BE2C (cell line): ENCODE results near the gene ABCB9.
"Not testable (repeated sequence)": the region's sequence is repeated elsewhere in the genome, so short reads cannot be mapped to it uniquely, and the experiment has no call there.

Source experiments
- DNase-seq: peaks from one replicate; pipeline ENCODE4 v3.0.0-alpha.2; 2020
- H3K27me3 ChIP-seq: fragments of 250-450 bp; sonication (Bioruptor Pico); 2 replicates; pipeline ENCODE4 v1.5.1; 2020; ENCODE audit warnings: mild to moderate bottlenecking
- H3K36me3 ChIP-seq: fragments of 250-450 bp; sonication (Bioruptor Pico); 2 replicates; pipeline ENCODE4 v1.5.1; 2020; ENCODE audit warnings: mild to moderate bottlenecking
- H3K4me1 ChIP-seq: fragments of 250-450 bp; sonication (Bioruptor Pico); 2 replicates; pipeline ENCODE4 v1.5.1; 2020
- H3K4me3 ChIP-seq: 2 replicates; pipeline ENCODE4 v1.5.1; 2011; ENCODE audit warnings: low read depth, low read length
- H3K9me3 ChIP-seq: fragments of 250-450 bp; sonication (Bioruptor Pico); 2 replicates; pipeline ENCODE4 v1.5.1; 2020
- TF ChIP-seq, protein P1 (sequence below): IDR thresholded peaks from 2 replicates; pipeline ENCODE4 v1.5.1; 2012; ENCODE audit warnings: mild to moderate bottlenecking, low read depth, low read length

ABCB9 gene

DNA sequence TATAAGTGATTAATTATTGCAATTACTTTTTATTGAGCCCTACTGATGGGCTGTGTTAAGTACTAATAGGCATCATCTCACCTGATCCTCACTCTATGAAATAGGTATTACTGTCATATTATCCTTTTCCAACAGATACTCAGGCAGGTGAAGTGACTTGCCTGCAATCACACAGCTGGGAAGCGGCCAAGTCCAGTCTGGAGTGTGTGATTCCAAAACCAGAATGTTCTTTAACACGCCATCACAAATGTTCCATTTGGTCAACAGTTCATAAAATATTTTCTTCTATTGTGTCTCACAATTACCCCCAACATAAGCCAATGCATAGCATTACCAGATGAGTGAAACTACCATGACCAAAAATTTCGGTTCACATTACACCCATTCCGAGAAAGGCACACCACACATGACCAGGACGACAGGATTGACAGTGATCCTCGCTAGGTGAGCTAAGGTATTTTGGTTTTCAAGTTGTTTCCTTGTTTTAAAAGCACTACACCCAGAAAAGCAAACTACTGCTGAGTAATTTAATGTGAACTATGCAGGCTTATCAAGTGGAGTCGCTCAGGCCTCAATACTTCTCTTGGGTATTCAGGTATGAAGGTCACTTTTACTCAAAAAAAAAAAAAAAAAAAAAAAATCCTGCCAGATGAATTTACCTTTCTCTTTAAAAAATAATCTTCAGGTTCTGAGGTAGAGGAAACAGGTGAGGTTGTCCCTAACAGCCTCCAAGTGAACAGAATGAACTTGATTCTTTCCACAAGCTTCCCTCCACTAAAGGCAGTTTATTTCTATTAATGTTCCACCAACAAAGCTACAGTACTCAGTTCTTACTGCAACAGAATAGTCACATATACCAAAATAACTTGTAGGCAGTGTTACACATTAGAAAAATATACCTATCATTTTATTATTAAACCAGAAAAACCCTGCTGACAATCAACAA is 72.8 kb downstream of the ABCB9 start:
- DNase-seq, result no peak
- TF ChIP-seq, protein P1, sequence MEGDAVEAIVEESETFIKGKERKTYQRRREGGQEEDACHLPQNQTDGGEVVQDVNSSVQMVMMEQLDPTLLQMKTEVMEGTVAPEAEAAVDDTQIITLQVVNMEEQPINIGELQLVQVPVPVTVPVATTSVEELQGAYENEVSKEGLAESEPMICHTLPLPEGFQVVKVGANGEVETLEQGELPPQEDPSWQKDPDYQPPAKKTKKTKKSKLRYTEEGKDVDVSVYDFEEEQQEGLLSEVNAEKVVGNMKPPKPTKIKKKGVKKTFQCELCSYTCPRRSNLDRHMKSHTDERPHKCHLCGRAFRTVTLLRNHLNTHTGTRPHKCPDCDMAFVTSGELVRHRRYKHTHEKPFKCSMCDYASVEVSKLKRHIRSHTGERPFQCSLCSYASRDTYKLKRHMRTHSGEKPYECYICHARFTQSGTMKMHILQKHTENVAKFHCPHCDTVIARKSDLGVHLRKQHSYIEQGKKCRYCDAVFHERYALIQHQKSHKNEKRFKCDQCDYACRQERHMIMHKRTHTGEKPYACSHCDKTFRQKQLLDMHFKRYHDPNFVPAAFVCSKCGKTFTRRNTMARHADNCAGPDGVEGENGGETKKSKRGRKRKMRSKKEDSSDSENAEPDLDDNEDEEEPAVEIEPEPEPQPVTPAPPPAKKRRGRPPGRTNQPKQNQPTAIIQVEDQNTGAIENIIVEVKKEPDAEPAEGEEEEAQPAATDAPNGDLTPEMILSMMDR, result no peak
- H3K27me3 ChIP-seq, result 0 out of 2 replicates have a peak, but pooled peaks cover 4% of the 10 kb centered on the region

DNA sequence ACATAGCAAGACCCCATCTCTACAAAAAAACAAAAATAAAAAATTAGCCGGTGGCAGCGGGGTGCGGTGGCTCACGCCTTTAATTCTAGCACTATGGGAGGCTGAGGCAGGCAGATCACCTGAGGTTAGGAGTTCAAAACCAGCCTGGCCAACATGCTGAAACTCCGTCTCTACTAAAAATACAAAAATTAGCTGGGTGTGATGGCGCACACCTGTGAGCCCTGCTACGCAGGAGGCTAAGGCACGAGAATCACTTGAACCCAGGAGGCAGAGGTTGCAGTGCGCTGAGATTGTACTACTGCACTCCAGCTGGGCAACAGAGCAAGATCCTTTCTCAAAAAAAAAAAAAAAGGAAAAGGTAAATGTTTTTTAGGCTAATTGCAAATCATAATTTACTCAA is 73.5 kb downstream of the ABCB9 start:
- H3K9me3 ChIP-seq, H3K27me3 ChIP-seq, H3K4me3 ChIP-seq, DNase-seq, H3K36me3 ChIP-seq: not testable (repeated sequence)
- H3K4me1 ChIP-seq, result peaks cover 10% of the 10 kb centered on the region

More for the DNA sequence above, 72.8 kb downstream of the ABCB9 start:
- Histone ChIP-seq H3K9me3 (peaks cover 3% of the 10 kb centered on the region; the same call in 1 of the 2 replicates), H3K36me3 (no peaks in the 10 kb centered on the region), H3K4me3 (no peak overlapping the region), H3K4me1 (peaks cover 9% of the 10 kb centered on the region)

DNA sequence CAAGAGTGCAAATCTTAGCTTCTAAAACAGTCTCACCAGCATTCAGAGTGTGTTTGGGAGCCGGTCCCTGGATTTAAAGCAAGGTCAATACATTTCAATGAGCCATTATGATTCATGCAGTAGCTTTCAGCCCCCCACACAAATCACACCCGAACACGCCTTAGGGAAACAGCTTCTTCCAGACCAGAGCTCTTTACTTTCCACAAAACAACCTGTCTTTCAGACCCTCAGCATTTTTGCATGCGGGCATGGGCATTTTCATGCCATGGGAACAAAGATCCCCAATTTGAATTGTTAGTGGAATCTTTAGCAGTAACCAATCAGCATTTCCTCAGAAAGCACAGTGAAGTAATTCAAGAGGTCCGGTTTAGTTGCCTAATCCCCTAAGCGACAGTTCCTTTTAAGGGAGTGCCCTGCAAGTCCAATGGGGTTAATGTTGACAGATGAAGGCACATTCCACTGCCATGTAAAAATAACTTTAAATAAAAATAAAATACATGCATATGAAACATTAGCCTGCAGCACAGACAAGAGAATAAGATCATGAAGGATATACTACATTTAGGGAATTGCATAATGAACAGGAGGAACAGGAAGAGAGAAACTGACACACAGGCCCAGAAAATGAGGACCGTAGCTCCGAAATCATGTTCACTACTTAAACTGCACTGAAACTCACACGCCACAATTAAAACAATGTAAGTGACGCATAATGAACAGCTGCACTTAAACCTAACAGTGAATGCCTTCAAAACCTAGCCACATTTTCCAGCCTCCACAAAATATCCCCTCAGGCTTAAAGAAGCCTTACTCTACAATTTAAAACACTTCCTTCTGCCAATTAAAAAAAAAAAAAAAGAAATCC is 74.4 kb downstream of the ABCB9 start:
- DNase-seq, result no peak
- peaks cover 16% of the 10 kb centered on the region for H3K4me1 ChIP-seq

DNA sequence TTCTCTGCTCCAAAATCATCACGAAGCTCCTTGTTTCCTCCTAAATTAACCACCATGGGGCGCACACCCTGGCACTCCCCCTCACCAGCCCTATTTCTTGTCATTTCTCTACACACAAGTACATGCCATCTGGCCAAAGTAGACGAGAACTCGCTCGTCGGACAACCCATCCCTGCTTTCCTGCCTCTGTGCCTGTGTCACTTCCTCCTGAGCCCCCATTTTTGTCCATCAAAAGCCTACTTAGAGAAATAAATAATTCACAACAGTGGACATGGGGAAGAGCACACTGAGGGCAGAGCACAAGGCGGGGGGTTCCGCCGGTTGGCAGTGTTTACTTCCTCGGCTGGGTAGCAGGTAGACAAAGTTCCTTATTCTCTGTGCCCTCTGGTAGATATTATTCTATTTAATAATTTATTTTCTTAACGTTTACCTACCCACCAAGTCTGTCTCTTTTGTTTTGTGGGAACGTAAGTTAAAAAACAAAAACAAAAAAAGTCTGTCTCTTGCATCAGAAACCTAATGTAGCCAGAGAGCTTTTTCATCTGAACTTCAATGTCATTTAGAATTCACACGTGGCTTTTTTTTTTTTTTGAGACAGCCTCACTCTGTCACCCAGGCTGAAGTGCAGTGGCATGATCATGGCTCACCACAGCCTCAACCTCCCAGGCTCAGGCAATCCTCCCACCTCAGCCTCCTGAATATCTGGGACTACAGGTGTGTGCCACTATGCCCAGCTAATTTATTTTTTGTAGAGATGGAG is 76.3 kb downstream of the ABCB9 start:
- Histone ChIP-seq H3K4me3 (no peak overlapping the region), H3K9me3 (no peaks in the 10 kb centered on the region; the same call in 1 of the 2 replicates), H3K4me1 (peaks cover 16% of the 10 kb centered on the region), H3K27me3 (no peaks in the 10 kb centered on the region), H3K36me3 (no peaks in the 10 kb centered on the region)
- TF ChIP-seq, protein P1, result no peak
- no peak for DNase-seq

More for the DNA sequence above, 74.4 kb downstream of the ABCB9 start:
- H3K27me3 ChIP-seq, result 0 out of 2 replicates have a peak, but pooled peaks cover 4% of the 10 kb centered on the region
- no peaks in the 10 kb centered on the region for H3K36me3 ChIP-seq
- peaks cover 3% of the 10 kb centered on the region; the same call in 1 of the 2 replicates for H3K9me3 ChIP-seq
- TF ChIP-seq, protein P1, result no peak
- H3K4me3 ChIP-seq, result no peak overlapping the region

DNA sequence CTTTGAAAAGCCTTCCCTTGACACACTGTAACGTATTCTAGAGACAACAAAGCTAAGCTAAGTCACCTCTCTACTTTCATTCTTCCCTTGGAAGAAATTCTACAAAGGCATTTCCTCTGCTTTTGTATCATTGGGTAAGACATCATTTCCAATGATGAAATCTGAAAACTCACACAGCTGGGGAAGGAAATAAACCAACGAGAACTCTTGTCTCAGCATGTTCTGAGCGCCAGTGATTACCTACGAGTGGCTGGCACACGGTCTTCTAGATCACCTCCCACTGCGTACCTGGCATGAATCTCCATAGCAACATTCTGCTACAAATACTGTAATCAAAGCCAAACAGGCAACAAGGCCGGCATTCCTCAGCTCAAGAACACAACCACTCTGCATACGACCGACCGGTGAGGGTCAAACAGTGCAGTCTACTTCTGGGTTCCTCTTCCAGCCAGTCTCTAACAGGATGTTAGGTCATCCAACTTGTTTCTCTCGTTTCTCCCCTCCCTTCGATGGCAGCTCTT is 78.0 kb downstream of the ABCB9 start:
- Histone ChIP-seq H3K27me3 (no peaks in the 10 kb centered on the region), H3K9me3 (no peaks in the 10 kb centered on the region; the same call in 1 of the 2 replicates), H3K36me3 (no peaks in the 10 kb centered on the region), H3K4me1 (peaks cover 7% of the 10 kb centered on the region), H3K4me3 (no peak overlapping the region)
- DNase-seq, result no peak
- TF ChIP-seq, protein P1, result no peak

DNA sequence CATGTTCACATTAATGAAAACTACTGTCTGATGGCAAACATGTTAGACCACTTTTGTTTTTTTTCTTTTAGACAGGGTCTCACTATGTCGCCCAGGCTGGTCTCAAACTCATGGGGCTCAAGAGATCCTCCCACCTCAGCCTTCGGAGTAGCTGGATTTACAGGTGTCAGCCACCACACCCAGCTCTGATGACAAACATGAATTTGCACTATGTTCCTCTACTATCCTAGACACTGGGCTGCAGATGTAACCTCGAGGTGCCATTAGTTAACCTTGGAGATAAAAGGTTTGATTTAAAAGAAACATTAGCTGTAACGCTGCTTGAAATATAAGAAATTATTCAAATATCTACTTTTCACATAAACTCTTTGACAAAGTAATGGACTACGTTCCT is 78.4 kb downstream of the ABCB9 start:
- Histone ChIP-seq H3K9me3 (no peaks in the 10 kb centered on the region; the same call in 1 of the 2 replicates), H3K4me1 (peaks cover 7% of the 10 kb centered on the region), H3K36me3 (no peaks in the 10 kb centered on the region), H3K4me3 (no peak overlapping the region), H3K27me3 (no peaks in the 10 kb centered on the region)
- no peak for DNase-seq
- TF ChIP-seq, protein P1, result no peak
